HEK293 (cell line): Measurements from ENCODE around the gene ITGA2.
"Not testable (repeated sequence)": the region's sequence is repeated elsewhere in the genome, so short reads cannot be mapped to it uniquely, and the experiment has no call there.

Experiments
- CTCF ChIA-PET: fragments of 350-600 bp; formaldehyde crosslinking; extraction: SDS; loops from one replicate; lab custom pipeline; 2021; ENCODE audit warnings: antibody characterized with exemption; lab: Yijun Ruan, JAX
- POLR2A ChIA-PET: fragments of 300-600 bp; formaldehyde crosslinking; extraction: SDS; loops from one replicate; lab custom pipeline; 2020; ENCODE audit warnings: antibody characterized with exemption, inconsistent platforms; lab: Yijun Ruan, JAX
- H3K27ac ChIP-seq: fragments of 200-500 bp; sonication (Bioruptor generic); 2 replicates; pipeline ENCODE4 v1.5.1; 2014; ENCODE audit warnings: low read depth, low read length, control low read depth, inconsistent platforms; ENCODE audit errors: extremely low read depth
- H3K36me3 ChIP-seq, 2 experiments: fragments of 200-500 bp in 1 of 2; sonication (Bioruptor generic) in 1 of 2; 1 replicate in 1 of 2; 2 replicates in 1 of 2; pipeline ENCODE4 v1.5.1; 2014 to 2017; ENCODE audit warnings: inconsistent platforms in 2 of 2, low read length in 2 of 2; ENCODE audit not compliant: control insufficient read depth in 2 of 2, insufficient read depth in 1 of 2
- H3K4me1 ChIP-seq: fragments of 200-500 bp; sonication (Bioruptor generic); 2 replicates; pipeline ENCODE4 v1.5.1; 2014; ENCODE audit warnings: mild to moderate bottlenecking, low read length, inconsistent platforms; ENCODE audit not compliant: control insufficient read depth, insufficient read depth
- H3K4me3 ChIP-seq: 2 replicates; pipeline ENCODE4 v1.5.1; 2011; ENCODE audit warnings: low read depth, mild to moderate bottlenecking, control low read depth, low read length, moderate library complexity
- H3K9me3 ChIP-seq: fragments of 200-500 bp; sonication (Bioruptor generic); 2 replicates; pipeline ENCODE4 v1.5.1; 2014; ENCODE audit warnings: low read depth, low read length, inconsistent platforms; ENCODE audit not compliant: control insufficient read depth, insufficient read depth
- EGR2 ChIP-seq: fragments of 450-650 bp; formaldehyde crosslinking; IDR thresholded peaks from 2 replicates; pipeline ENCODE4 v1.5.1; 2016; ENCODE audit warnings: low read depth, missing biosample characterization, missing genetic modification characterization
- GLIS1 ChIP-seq: fragments of 450-650 bp; formaldehyde crosslinking; IDR thresholded peaks from 2 replicates; pipeline ENCODE4 v1.5.1; 2016; ENCODE audit warnings: missing biosample characterization, missing genetic modification characterization
- HOXC10 ChIP-seq: sonication (generic); formaldehyde crosslinking; IDR thresholded peaks from 2 replicates; pipeline ENCODE4 v1.8.1; 2023; ENCODE audit warnings: mild to moderate bottlenecking, missing genetic modification reagents
- KLF7 ChIP-seq: fragments of 450-650 bp; formaldehyde crosslinking; IDR thresholded peaks from 2 replicates; pipeline ENCODE4 v1.5.1; 2016; ENCODE audit warnings: missing biosample characterization, missing genetic modification characterization, borderline replicate concordance
- SP2 ChIP-seq: fragments of 450-650 bp; formaldehyde crosslinking; IDR thresholded peaks from 2 replicates; pipeline ENCODE4 v1.5.1; 2016; ENCODE audit warnings: missing biosample characterization, missing genetic modification characterization
- SP3 ChIP-seq: fragments of 450-650 bp; formaldehyde crosslinking; IDR thresholded peaks from 2 replicates; pipeline ENCODE4 v1.5.1; 2016; ENCODE audit warnings: missing biosample characterization, missing genetic modification characterization
- ZNF23 ChIP-seq: fragments of 450-650 bp; formaldehyde crosslinking; IDR thresholded peaks from 2 replicates; pipeline ENCODE4 v1.5.1; 2016; ENCODE audit warnings: missing biosample characterization, missing genetic modification characterization, borderline replicate concordance
- ZNF24 ChIP-seq: fragments of 450-650 bp; formaldehyde crosslinking; IDR thresholded peaks from 2 replicates; pipeline ENCODE4 v1.5.1; 2016; ENCODE audit warnings: missing biosample characterization, missing genetic modification characterization
- ZNF311 ChIP-seq: fragments of 450-650 bp; formaldehyde crosslinking; IDR thresholded peaks from 2 replicates; pipeline ENCODE4 v1.5.1; 2017; ENCODE audit warnings: missing biosample characterization, missing genetic modification characterization, borderline replicate concordance
- ZNF514 ChIP-seq: fragments of 450-650 bp; formaldehyde crosslinking; IDR thresholded peaks from 2 replicates; pipeline ENCODE4 v1.5.1; 2016; ENCODE audit warnings: missing biosample characterization, missing genetic modification characterization
- ZNF530 ChIP-seq: fragments of 450-650 bp; formaldehyde crosslinking; IDR thresholded peaks from 2 replicates; pipeline ENCODE4 v1.5.1; 2016; ENCODE audit warnings: low read depth, missing biosample characterization, missing genetic modification characterization
- ZNF624 ChIP-seq: fragments of 450-650 bp; formaldehyde crosslinking; IDR thresholded peaks from 2 replicates; pipeline ENCODE4 v1.5.1; 2017; ENCODE audit warnings: missing biosample characterization, missing genetic modification characterization
- ZNF670 ChIP-seq: fragments of 450-650 bp; formaldehyde crosslinking; IDR thresholded peaks from 2 replicates; pipeline ENCODE4 v1.5.1; 2016; ENCODE audit warnings: missing biosample characterization, missing genetic modification characterization, low read depth
- ZNF677 ChIP-seq: fragments of 450-650 bp; IDR thresholded peaks from 2 replicates; pipeline ENCODE4 v1.5.0; 2018; ENCODE audit warnings: missing biosample characterization, mild to moderate bottlenecking, missing genetic modification characterization, moderate library complexity
- ZNF701 ChIP-seq: fragments of 450-650 bp; formaldehyde crosslinking; IDR thresholded peaks from 2 replicates; pipeline ENCODE4 v1.5.1; 2016; ENCODE audit warnings: missing biosample characterization, missing genetic modification characterization
- ZNF776 ChIP-seq: fragments of 450-650 bp; formaldehyde crosslinking; IDR thresholded peaks from 2 replicates; pipeline ENCODE4 v1.5.0; 2017; ENCODE audit warnings: missing biosample characterization, missing genetic modification characterization, borderline replicate concordance
- ZNF830 ChIP-seq: fragments of 450-650 bp; IDR thresholded peaks from 2 replicates; pipeline ENCODE4 v1.5.0; 2018; ENCODE audit warnings: missing biosample characterization, missing genetic modification characterization, low read depth, mild to moderate bottlenecking, moderate library complexity
- ZNF843 ChIP-seq: fragments of 450-650 bp; formaldehyde crosslinking; IDR thresholded peaks from 2 replicates; pipeline ENCODE4 v1.5.1; 2016; ENCODE audit warnings: missing biosample characterization, missing genetic modification characterization
- ZSCAN16 ChIP-seq: fragments of 450-650 bp; formaldehyde crosslinking; IDR thresholded peaks from 2 replicates; pipeline ENCODE4 v1.5.1; 2016; ENCODE audit warnings: missing biosample characterization, missing genetic modification characterization
- ZSCAN30 ChIP-seq: fragments of 450-650 bp; IDR thresholded peaks from 2 replicates; pipeline ENCODE4 v1.5.1; 2018; ENCODE audit warnings: missing biosample characterization, mild to moderate bottlenecking, missing genetic modification characterization, moderate library complexity
- ZXDB ChIP-seq: fragments of 450-650 bp; formaldehyde crosslinking; IDR thresholded peaks from 2 replicates; pipeline ENCODE4 v1.5.1; 2016; ENCODE audit warnings: missing biosample characterization, missing genetic modification characterization
- TF ChIP-seq, protein P1 (sequence below): fragments of 450-650 bp; formaldehyde crosslinking; IDR thresholded peaks from 2 replicates; pipeline ENCODE4 v1.5.1; 2016; ENCODE audit warnings: missing biosample characterization, missing genetic modification characterization
- TF ChIP-seq, protein P2 (sequence below): fragments of 450-650 bp; formaldehyde crosslinking; optimal IDR thresholded peaks from 2 replicates; pipeline ENCODE3; 2016; ENCODE audit warnings: missing biosample characterization, mild to moderate bottlenecking, missing genetic modification characterization
- TF ChIP-seq, protein P3 (sequence below): fragments of 450-650 bp; formaldehyde crosslinking; IDR thresholded peaks from 2 replicates; pipeline ENCODE4 v1.5.1; 2016; ENCODE audit warnings: missing biosample characterization, missing genetic modification characterization

ITGA2 gene

DNA sequence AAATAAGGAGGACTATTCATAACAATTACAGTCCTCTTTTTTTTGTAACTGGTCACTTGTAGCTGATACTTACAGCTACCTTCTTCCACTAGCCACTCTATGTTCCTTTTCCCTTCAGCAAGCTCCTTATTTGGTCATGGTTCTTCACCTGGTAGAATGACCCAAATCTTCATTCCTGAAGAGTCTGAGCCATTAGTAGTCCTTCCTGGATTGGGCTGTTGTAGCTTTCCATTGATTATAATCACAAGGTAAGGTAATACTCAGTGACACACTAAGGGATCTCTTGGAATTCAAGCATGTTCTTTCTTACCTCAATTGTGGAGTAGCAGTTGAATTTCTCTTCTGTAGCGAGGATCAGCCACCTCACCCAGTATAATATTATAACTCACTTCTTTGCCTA is 25.5 kb upstream of the ITGA2 start (continued):
- TF ChIP-seq, protein P1, sequence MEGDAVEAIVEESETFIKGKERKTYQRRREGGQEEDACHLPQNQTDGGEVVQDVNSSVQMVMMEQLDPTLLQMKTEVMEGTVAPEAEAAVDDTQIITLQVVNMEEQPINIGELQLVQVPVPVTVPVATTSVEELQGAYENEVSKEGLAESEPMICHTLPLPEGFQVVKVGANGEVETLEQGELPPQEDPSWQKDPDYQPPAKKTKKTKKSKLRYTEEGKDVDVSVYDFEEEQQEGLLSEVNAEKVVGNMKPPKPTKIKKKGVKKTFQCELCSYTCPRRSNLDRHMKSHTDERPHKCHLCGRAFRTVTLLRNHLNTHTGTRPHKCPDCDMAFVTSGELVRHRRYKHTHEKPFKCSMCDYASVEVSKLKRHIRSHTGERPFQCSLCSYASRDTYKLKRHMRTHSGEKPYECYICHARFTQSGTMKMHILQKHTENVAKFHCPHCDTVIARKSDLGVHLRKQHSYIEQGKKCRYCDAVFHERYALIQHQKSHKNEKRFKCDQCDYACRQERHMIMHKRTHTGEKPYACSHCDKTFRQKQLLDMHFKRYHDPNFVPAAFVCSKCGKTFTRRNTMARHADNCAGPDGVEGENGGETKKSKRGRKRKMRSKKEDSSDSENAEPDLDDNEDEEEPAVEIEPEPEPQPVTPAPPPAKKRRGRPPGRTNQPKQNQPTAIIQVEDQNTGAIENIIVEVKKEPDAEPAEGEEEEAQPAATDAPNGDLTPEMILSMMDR: no peak
- TF ChIP-seq GLIS1 (no peak), ZNF23 (tag by site-specific recombination) (no peak), ZNF514 (tag by site-specific recombination) (no peak), SP2 (tag by site-specific recombination) (no peak), ZNF24 (tag by site-specific recombination) (no peak), ZSCAN30 (tag by site-specific recombination) (no peak), ZNF624 (tag by site-specific recombination) (no peak), HOXC10 (CRISPR knock-in tag) (no peak)

DNA sequence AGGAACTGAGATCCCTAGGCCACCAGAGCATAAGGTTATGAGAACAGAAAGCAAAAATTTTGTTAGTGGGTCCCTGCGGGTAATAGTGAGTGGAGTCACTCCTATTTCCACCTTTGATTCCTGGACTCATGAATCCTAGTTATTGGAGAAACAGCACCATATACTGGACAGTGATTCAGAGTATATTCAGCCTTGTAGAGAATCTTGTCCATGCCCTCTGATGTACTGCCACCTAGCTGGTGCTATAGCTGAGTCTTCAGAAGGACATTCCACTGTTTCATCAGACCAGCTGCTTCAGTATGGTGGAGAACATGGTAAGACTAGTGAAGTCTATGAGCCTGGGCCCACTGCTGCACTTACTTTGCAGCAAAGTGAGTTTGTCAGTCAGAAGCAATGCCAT is 25.0 kb upstream of the ITGA2 start:
- TF ChIP-seq, protein P1: 0 out of 2 replicates have a peak, but pooled peaks have one; percentile 15
- TF ChIP-seq EGR2 (tag by site-specific recombination): no peak
- ChIA-PET POLR2A (no interaction called here), CTCF (interaction anchor here (0.6 to 3.3 kb wide), 2 partner anchors 15 to 19 kb away, joined by 3 to 11 read pairs; no protein-coding TSS in a partner anchor)
- Histone ChIP-seq H3K36me3 (no peaks in the 10 kb centered on the region), H3K27ac (no peak overlapping the region), H3K4me1 (no peaks in the 10 kb centered on the region), H3K9me3 (no peaks in the 10 kb centered on the region), H3K4me3 (no peak overlapping the region)

DNA sequence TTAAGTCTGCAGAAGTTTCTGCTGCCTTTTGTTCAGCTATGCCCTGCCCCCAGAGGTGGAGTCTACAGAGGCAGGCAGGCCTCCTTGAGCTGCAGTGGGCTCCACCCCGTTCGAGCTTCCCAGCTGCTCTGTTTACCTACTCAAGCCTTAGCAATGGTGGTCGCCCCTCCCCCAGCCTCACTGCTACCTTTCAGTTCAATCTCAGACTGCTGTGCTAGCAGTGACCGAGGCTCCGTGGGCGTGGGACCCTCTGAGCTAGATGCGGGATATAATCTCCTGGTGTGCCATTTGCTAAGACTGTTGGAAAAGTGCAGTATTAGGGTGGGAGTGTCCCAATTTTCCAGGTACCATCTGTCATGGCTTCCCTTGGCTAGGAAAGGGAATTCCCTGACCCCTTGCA is 13.0 kb upstream of the ITGA2 start:
- POLR2A ChIA-PET, H3K27ac ChIP-seq, H3K4me3 ChIP-seq, H3K9me3 ChIP-seq, H3K4me1 ChIP-seq, H3K36me3 ChIP-seq: not testable (repeated sequence)
- CTCF ChIA-PET: interaction anchor here (0.6 kb wide), 1 partner anchor 56 kb away, joined by 3 read pairs; no protein-coding TSS in a partner anchor

DNA sequence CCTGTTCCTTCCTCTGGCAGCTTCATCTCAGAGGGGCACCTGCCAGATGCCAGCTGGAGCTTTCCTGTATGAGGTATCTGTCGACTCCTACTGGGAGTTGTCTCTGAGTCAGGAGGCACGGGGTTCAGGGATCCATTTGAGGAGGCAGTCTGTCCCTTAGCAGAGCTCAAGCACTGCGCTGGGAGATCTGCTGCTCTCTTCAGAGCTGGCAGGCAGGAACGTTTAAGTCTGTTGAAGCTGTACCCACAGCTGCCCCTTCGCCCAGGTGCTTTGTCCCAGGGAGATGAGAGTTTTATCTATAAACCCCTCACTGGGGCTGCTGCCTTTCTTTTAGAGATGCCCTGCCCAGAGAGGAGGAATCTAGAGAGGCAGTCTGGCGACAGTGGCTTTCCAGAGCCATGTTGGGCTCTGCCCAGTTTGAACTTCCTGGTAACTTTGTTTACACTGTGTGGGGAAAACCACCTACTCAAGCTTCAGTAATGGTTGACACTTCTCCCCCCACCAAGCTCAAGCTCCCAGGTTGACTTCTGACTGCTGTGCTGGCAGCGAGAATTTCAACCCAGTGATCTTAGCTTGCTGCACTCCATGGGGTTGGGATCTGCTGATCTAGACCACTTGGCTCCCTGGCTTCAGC is 11.8 kb upstream of the ITGA2 start:
- no peaks in the 10 kb centered on the region for H3K9me3 ChIP-seq
- no peak overlapping the region for H3K4me3 ChIP-seq
- no peak overlapping the region for H3K27ac ChIP-seq
- no peaks in the 10 kb centered on the region for H3K36me3 ChIP-seq
- H3K4me1 ChIP-seq: no peaks in the 10 kb centered on the region
- TF ChIP-seq, protein P2, sequence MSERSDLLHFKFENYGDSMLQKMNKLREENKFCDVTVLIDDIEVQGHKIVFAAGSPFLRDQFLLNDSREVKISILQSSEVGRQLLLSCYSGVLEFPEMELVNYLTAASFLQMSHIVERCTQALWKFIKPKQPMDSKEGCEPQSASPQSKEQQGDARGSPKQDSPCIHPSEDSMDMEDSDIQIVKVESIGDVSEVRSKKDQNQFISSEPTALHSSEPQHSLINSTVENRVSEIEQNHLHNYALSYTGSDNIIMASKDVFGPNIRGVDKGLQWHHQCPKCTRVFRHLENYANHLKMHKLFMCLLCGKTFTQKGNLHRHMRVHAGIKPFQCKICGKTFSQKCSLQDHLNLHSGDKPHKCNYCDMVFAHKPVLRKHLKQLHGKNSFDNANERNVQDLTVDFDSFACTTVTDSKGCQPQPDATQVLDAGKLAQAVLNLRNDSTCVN (tag by site-specific recombination): no peak
- TF ChIP-seq, protein P3, sequence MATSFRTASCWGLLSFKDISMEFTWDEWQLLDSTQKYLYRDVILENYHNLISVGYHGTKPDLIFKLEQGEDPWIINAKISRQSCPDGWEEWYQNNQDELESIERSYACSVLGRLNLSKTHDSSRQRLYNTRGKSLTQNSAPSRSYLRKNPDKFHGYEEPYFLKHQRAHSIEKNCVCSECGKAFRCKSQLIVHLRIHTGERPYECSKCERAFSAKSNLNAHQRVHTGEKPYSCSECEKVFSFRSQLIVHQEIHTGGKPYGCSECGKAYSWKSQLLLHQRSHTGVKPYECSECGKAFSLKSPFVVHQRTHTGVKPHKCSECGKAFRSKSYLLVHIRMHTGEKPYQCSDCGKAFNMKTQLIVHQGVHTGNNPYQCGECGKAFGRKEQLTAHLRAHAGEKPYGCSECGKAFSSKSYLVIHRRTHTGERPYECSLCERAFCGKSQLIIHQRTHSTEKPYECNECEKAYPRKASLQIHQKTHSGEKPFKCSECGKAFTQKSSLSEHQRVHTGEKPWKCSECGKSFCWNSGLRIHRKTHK (tag by site-specific recombination): no peak
- no peak for TF ChIP-seq ZNF701 (tag by site-specific recombination)
- no peak for TF ChIP-seq ZNF830
- no peak for TF ChIP-seq ZNF843
- TF ChIP-seq KLF7 (tag by site-specific recombination): no peak
- no peak for TF ChIP-seq ZXDB (tag by site-specific recombination)
- TF ChIP-seq ZNF670 (tag by site-specific recombination): no peak
- no peak for TF ChIP-seq ZNF624 (tag by site-specific recombination)
- TF ChIP-seq ZNF530 (tag by site-specific recombination): no peak
- TF ChIP-seq ZSCAN16 (tag by site-specific recombination): no peak
- no peak for TF ChIP-seq ZNF776 (tag by site-specific recombination)
- TF ChIP-seq SP3 (tag by site-specific recombination): no peak
- TF ChIP-seq ZNF311 (tag by site-specific recombination): no peak
- no peak for TF ChIP-seq ZSCAN30 (tag by site-specific recombination)
- TF ChIP-seq ZNF677 (tag by site-specific recombination): no peak
- ChIA-PET POLR2A (no interaction called here), CTCF (interaction anchor here (0.7 kb wide), 1 partner anchor 13 kb away, joined by 4 read pairs; no protein-coding TSS in a partner anchor)
